HL-60 (cell line): ENCODE measurements around the gene DNAAF1.

Experiments used
- DNase-seq, 2 experiments: peaks; one replicate each; pipeline ENCODE4 v3.0.0-alpha.2; 2010 to 2020; ENCODE audit warnings: low read depth in 1 of 2, low spot score in 1 of 2
- H3K27ac ChIP-seq: fragments of 250-450 bp; sonication (Bioruptor Pico); replicated peaks from 2 replicates; pipeline ENCODE4 v1.5.1; 2020; ENCODE audit warnings: mild to moderate bottlenecking, moderate library complexity
- H3K27me3 ChIP-seq: fragments of 250-450 bp; sonication (Bioruptor Pico); 2 replicates; pipeline ENCODE4 v1.5.1; 2021; ENCODE audit warnings: mild to moderate bottlenecking, moderate library complexity; ENCODE audit not compliant: insufficient read depth, poor library complexity, severe bottlenecking
- H3K4me3 ChIP-seq: replicated peaks from 2 replicates; pipeline ENCODE4 v1.5.1; 2011; ENCODE audit warnings: mild to moderate bottlenecking, control low read depth, low read length; ENCODE audit not compliant: insufficient read depth
- CTCF ChIP-seq: IDR thresholded peaks from one replicate; pipeline ENCODE4 v1.5.1; 2011; ENCODE audit warnings: low read length, control low read depth, inconsistent platforms; ENCODE audit not compliant: insufficient read depth
- GABPA ChIP-seq: IDR thresholded peaks from 2 replicates; pipeline ENCODE4 v1.6.1; 2012; ENCODE audit warnings: low read depth
- POLR2AphosphoS5 ChIP-seq: IDR thresholded peaks from 2 replicates; pipeline ENCODE4 v1.6.1; 2012; ENCODE audit warnings: low read depth
- SPI1 ChIP-seq: IDR thresholded peaks from 2 replicates; pipeline ENCODE4 v1.6.1; 2012; ENCODE audit warnings: low read depth, mild to moderate bottlenecking, borderline replicate concordance
- TF ChIP-seq, protein P1 (sequence below): IDR thresholded peaks from 2 replicates; pipeline ENCODE4 v1.6.1; 2012; ENCODE audit warnings: low read depth; ENCODE audit not compliant: insufficient replicate concordance

DNAAF1 gene

GRCh38 chr16:84183911-84184591 is 38.9 kb downstream of the DNAAF1 start:
- H3K27me3 ChIP-seq, result no peaks in the 10 kb centered on the region
- H3K27ac ChIP-seq, result no peak overlapping the region
- H3K4me3 ChIP-seq, result no peak overlapping the region
- no peak for DNase-seq
- TF ChIP-seq GABPA (no peak), CTCF (no peak), SPI1 (no peak), POLR2AphosphoS5 (no peak)
- TF ChIP-seq, protein P1, sequence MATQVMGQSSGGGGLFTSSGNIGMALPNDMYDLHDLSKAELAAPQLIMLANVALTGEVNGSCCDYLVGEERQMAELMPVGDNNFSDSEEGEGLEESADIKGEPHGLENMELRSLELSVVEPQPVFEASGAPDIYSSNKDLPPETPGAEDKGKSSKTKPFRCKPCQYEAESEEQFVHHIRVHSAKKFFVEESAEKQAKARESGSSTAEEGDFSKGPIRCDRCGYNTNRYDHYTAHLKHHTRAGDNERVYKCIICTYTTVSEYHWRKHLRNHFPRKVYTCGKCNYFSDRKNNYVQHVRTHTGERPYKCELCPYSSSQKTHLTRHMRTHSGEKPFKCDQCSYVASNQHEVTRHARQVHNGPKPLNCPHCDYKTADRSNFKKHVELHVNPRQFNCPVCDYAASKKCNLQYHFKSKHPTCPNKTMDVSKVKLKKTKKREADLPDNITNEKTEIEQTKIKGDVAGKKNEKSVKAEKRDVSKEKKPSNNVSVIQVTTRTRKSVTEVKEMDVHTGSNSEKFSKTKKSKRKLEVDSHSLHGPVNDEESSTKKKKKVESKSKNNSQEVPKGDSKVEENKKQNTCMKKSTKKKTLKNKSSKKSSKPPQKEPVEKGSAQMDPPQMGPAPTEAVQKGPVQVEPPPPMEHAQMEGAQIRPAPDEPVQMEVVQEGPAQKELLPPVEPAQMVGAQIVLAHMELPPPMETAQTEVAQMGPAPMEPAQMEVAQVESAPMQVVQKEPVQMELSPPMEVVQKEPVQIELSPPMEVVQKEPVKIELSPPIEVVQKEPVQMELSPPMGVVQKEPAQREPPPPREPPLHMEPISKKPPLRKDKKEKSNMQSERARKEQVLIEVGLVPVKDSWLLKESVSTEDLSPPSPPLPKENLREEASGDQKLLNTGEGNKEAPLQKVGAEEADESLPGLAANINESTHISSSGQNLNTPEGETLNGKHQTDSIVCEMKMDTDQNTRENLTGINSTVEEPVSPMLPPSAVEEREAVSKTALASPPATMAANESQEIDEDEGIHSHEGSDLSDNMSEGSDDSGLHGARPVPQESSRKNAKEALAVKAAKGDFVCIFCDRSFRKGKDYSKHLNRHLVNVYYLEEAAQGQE, result no peak

GRCh38 chr16:84184775-84185174 is 39.7 kb downstream of the DNAAF1 start:
- Histone ChIP-seq H3K27ac (no peak overlapping the region), H3K27me3 (no peaks in the 10 kb centered on the region), H3K4me3 (no peak overlapping the region)
- no peak for DNase-seq
- TF ChIP-seq GABPA, result no peak
- no peak for TF ChIP-seq CTCF
- TF ChIP-seq POLR2AphosphoS5, result no peak
- TF ChIP-seq SPI1, result no peak
- TF ChIP-seq, protein P1, result no peak

DNA sequence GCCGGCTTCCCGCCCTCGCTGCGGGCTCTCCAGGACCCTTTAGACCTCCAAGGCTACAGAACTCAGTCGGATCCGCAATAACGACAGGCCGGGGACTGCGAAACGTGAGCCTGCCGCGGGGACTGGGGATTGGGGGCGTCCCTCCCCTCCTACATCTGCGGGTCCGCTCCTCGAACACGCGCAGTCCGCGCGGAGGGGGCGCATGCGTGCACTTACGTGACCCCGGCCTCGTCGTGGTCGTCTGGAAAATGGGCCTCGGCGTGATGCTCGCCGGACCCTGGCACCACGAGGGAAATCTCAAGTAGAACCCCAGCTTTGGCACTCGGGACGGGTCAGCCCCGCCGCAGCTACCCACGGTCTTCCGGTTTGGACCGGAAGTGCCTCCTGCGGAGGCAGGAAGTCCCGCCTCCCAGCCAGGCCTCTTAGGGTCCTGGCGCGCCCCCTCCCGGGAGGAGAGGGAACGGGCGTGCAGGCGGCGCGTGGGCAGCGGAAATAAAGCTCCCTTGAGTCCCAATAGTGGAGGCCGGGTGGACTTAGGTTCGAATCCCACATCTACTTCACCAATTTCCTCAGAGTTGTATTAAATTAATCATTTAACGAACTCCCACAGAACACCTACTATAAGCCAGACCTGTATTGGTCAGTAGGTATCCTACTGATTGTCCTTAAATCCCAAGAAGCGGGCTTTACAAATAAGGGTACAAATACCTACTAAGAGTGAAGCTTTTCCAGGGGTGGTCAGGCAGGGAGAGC is 41.8 kb downstream of the DNAAF1 start, which contains the start of gene TAF1C:
TAF1C (minus strand) TSS at position 373 of the 753 bp plus-strand sequence. CDS start 2,069 bp downstream, outside the sequence.
- no peaks in the 10 kb centered on the region for H3K27me3 ChIP-seq
- TF ChIP-seq POLR2AphosphoS5 (peak; percentile 81; the same call in 1 of the 2 replicates), CTCF (peak; percentile 89), SPI1 (peak; percentile 44; the same call in 1 of the 2 replicates), GABPA (peak; percentile 97)
- TF ChIP-seq, protein P1, result no peak
- H3K27ac ChIP-seq, result peak within 1 kb of the TSS; percentile 82
- H3K4me3 ChIP-seq, result peak within 1 kb of the TSS; percentile 88
- DNase-seq, result peak; percentile 89 to 90
